SK-N-MC (cell line): ENCODE results near the gene IRAK3.

ENCODE experiments used
- EZH2 ChIP-seq: fragments of 200-600 bp; sonication (generic); IDR thresholded peaks from one replicate; pipeline ENCODE4 v1.6.1; 2017; ENCODE audit warnings: antibody characterized with exemption
- POLR2AphosphoS5 ChIP-seq: IDR thresholded peaks from 2 replicates; pipeline ENCODE4 v1.6.1; 2012; ENCODE audit warnings: mild to moderate bottlenecking, low read depth, low read length, borderline replicate concordance

DNA sequence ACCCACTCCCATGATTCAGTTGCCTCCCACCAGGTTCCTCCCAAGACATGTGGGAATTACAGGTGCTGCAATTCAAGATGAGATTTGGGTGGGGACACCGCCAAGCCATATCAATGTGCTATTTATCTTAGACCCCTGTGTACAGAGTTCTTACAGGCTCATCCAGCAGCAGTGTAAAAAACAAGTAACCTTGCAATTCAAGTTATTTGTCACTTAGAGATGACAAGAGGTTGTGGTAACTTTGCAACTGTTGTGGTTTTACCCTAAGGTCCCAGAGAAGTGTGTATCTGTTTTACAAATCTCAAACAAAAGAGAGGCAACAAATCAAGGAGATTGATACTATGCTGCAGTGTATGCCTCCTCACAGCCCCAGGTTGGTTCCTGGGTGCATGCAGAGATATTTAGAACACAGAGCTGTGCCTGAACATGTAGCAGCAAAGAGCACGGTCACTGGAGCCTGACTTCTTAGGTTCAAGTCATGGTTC, 101.7 kb downstream of the IRAK3 start:
- TF ChIP-seq POLR2AphosphoS5: no peak
- no peak for TF ChIP-seq EZH2
